Skeletal muscle satellite cell (primary cell): ENCODE data around the gene QPCT.
A peak's percentile ranks its signal among the peaks of the same experiment; 100 is the strongest.

Source experiments
- H3K27me3 ChIP-seq: 2 replicates; pipeline ENCODE4 v1.7.0; 2013; ENCODE audit warnings: low read length; ENCODE audit not compliant: control insufficient read depth, insufficient read depth
- H3K36me3 ChIP-seq: 2 replicates; pipeline ENCODE4 v1.7.0; 2013; ENCODE audit warnings: mild to moderate bottlenecking, control low read depth, low read length; ENCODE audit not compliant: insufficient read depth
- H3K4me1 ChIP-seq: 2 replicates; pipeline ENCODE4 v1.7.0; 2013; ENCODE audit warnings: low read length; ENCODE audit not compliant: control insufficient read depth, insufficient read depth
- H3K4me2 ChIP-seq: 2 replicates; pipeline ENCODE4 v1.7.0; 2013; ENCODE audit warnings: mild to moderate bottlenecking, low read length
- H3K4me3 ChIP-seq: 2 replicates; pipeline ENCODE4 v1.7.0; 2013; ENCODE audit warnings: low read length
- H3K9ac ChIP-seq: 2 replicates; pipeline ENCODE4 v1.7.0; 2013; ENCODE audit warnings: mild to moderate bottlenecking, low read depth, low read length, moderate library complexity
- H3K9me3 ChIP-seq: replicated peaks from 2 replicates; pipeline ENCODE4 v1.7.0; 2013; ENCODE audit warnings: mild to moderate bottlenecking, control low read depth, low read length

Gene QPCT

DNA sequence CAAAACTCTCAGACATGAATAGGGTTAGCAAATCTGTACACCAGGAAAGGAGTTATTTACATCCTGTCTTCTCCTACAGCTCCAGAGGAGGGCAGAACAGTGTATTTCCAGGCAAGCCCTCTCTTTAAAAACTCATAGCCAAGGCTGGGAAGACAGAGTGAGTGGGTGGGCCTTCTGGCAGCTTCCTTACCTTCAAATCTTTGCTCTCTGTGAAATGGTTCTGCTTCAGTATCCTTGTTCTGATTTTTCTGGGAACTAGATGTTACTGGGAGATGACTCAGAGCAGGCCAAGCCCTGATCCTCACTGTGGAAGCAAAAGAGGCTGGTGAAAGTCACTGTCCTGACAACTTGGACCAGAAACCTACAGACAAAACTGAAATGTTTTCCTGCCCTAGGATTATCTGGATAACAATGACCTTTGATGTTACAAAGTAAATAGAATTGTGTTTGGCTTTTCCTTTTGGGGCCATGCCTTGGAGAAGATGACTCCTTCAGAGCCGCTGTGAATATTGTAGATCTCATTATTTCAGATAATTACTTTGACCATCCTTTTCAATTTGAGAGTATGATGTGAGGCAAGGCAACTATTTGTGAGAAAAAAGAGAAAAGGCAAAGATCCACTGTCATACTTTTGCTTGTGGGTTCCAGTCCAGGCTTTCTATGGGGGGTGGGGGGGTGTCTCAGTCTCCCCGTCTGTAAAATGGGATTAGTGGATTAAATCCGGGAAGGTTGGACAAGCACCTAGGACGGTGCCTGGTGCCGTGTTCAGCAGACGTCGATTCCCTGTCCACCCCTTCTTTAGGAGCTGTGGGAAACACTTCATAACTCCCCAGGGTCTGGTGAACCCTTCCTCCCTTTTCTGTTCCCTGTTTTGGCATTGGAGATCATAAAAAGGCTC is 644 bp upstream of the QPCT start:
- Histone ChIP-seq H3K9ac (no peak overlapping the region), H3K4me3 (no peak overlapping the region)

DNA sequence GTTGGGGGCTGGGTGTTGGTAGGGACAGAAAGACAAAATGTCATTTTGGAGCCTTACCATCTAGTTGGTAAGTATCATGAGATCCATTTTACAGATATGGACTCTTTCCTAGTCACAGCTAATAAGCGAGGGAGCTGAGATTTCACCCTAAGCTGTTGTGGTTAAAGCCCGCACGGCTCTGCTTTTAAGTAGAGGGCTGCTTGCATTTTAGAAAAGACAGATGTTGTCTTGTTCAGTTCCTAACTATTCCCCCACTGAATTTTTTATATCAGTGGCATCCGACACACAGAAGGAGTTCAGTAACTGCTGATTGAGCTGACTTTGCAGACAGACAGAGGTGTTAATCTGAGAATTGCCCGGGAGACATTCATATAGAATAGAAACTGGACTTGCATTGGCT is 3.7 kb downstream of the QPCT start:
- Histone ChIP-seq H3K4me2 (no peak overlapping the region), H3K9ac (no peak overlapping the region), H3K9me3 (no peaks in the 10 kb centered on the region), H3K27me3 (peaks cover 12% of the 10 kb centered on the region), H3K36me3 (no peaks in the 10 kb centered on the region), H3K4me3 (no peak overlapping the region), H3K4me1 (peaks cover 25% of the 10 kb centered on the region)

More for the DNA sequence above, 644 bp upstream of the QPCT start:
- H3K36me3 ChIP-seq = no peaks in the 10 kb centered on the region
- no peaks in the 10 kb centered on the region for H3K9me3 ChIP-seq
- peaks cover 7% of the 10 kb centered on the region for H3K27me3 ChIP-seq
- peak overlapping the region; percentile 88 for H3K4me2 ChIP-seq
- peaks cover 21% of the 10 kb centered on the region for H3K4me1 ChIP-seq

DNA sequence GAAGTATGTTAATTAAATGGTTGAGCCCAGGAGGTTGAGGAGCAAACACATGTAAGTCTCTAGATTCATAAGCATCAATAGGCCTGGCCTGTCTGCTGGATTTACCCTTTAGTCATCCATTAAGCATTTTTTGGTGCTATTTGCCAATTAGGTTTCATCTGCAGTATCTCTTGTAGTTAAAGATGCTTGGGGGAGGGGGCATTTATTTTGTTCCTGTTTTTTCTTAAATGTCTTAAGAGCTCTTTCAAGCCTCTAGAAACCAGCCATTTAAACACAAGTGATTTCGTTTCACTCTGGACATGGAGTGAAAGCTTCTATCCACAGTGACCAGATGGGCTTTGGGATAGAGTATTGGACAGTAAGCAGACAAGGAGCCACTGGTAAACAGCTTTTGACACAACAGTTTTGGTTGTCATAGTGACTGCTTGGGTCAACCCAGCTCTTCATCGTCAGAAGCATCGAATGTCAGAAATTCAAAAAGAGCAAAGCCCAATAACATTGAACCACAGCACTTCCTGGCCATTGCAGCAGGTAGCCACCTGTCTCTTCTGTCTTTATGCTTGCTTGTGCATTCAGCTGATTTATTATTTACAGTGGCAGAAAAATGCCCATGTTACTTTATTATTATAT is 4.9 kb downstream of the QPCT start:
- Histone ChIP-seq H3K36me3 (no peaks in the 10 kb centered on the region), H3K9ac (no peak overlapping the region), H3K4me1 (peaks cover 13% of the 10 kb centered on the region), H3K4me3 (no peak overlapping the region), H3K27me3 (peaks cover 15% of the 10 kb centered on the region), H3K9me3 (no peaks in the 10 kb centered on the region), H3K4me2 (no peak overlapping the region)

DNA sequence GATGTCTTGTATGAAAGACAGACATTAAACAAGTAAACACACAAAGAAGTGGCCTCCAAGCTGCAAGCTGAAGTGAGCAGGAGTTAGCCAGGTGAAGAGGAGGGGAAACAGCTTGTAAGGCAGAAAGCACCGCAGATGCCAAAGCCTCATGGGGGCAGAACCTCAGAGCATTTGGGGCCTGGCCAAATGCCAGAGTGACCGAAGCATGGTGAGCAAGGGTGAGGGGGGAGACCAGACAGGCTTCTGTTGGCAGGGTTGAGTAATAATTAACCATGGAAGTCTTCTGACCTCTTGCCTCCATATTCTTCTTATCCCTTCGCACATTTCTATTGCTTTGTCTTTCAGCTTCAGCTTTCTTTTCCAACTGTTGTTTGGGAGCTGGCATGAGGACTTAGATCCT is 5.6 kb downstream of the QPCT start:
- Histone ChIP-seq H3K4me1 (peaks cover 7% of the 10 kb centered on the region), H3K9ac (no peak overlapping the region)

DNA sequence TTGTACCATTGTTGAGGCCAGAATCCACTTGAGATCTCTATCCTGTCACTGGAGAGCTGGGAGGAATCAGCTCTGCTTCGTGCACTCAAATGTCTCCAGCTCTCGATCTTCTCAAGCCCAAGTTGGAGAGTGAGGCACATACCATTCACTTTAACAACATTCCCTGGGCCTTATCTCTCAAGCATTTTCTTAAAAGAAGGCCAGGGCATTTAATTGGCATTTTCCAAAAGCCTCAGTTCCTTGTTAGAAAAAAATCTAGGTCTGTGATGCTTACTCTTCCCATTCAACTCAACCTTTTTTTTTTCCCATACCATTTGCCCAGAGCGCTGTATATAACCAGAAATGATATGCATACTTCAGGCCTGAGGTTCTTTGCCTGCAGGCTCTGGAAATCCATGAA is 10.1 kb downstream of the QPCT start:
- H3K4me3 ChIP-seq = no peak overlapping the region
- peaks cover 3% of the 10 kb centered on the region for H3K4me1 ChIP-seq
- H3K27me3 ChIP-seq = peaks cover 12% of the 10 kb centered on the region
- no peak overlapping the region for H3K4me2 ChIP-seq
- no peaks in the 10 kb centered on the region for H3K36me3 ChIP-seq
- no peaks in the 10 kb centered on the region for H3K9me3 ChIP-seq
- no peak overlapping the region for H3K9ac ChIP-seq

More for the DNA sequence above, 5.6 kb downstream of the QPCT start:
- Histone ChIP-seq H3K4me2 (no peak overlapping the region), H3K36me3 (no peaks in the 10 kb centered on the region), H3K27me3 (peaks cover 17% of the 10 kb centered on the region), H3K9me3 (no peaks in the 10 kb centered on the region), H3K4me3 (no peak overlapping the region)

DNA sequence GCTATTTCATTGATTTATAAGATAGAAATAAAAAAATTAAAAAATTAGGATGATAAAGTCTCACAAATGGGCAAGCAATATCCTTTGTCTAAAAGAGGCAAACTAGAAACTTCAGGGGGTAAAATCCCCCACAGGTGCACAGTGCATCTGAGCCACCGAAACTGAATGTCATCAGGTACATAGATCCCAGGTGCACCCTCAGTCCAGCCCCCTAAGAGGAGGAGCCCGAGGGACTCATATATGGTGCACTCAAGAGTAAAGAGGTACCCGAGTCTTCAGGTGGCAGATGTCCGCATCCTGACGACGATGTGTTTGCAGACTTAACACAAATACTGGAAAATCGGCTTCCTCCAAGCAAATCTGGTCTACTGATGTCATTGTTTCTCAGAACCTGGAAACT is 11.3 kb downstream of the QPCT start:
- no peaks in the 10 kb centered on the region for H3K36me3 ChIP-seq
- H3K9me3 ChIP-seq = no peaks in the 10 kb centered on the region
- peaks cover 24% of the 10 kb centered on the region for H3K27me3 ChIP-seq
- H3K4me2 ChIP-seq = no peak overlapping the region
- no peak overlapping the region for H3K4me3 ChIP-seq
- no peak overlapping the region for H3K9ac ChIP-seq
- peaks cover 3% of the 10 kb centered on the region for H3K4me1 ChIP-seq

DNA sequence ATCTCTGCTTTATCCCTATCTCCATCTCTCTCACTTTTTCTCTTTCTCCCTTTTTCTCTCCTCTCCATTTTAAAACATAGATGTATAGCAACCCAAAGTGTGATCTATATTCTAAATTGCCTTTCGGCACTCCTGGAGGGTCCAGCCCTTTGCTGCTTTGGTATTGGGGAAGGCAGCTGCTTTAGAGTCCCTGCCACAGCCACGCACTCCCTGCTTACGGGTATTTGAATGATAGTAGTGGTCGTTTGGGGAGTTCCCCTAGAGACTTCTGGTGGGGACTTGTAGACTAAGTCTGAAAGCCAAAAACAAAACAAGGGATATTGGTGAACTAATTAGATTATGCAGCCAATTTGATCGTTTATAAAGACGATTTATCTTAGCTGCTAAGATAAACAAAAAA is 11.9 kb downstream of the QPCT start:
- H3K4me2 ChIP-seq = no peak overlapping the region
- no peaks in the 10 kb centered on the region for H3K4me1 ChIP-seq
- no peak overlapping the region for H3K9ac ChIP-seq
- no peaks in the 10 kb centered on the region for H3K36me3 ChIP-seq
- peaks cover 28% of the 10 kb centered on the region for H3K27me3 ChIP-seq
- H3K4me3 ChIP-seq = no peak overlapping the region
- no peaks in the 10 kb centered on the region for H3K9me3 ChIP-seq

DNA sequence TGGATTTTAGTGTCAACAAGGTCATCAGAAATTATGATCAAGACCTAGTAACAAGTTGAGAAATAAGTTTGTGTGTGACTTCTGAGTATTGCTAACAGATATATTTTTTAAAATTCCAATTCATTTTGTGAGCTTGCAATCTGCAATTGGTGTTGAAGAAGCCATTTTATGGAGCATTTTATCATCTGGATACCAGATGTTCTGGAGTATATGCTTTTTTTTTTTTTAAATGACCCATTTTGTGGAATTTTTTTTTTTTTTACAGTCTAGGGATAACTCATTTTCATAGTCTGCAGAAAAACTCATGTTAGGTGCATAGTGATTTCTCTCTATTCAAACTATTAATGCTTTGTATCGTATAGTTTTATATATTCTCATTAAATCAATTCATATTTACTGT is 12.6 kb downstream of the QPCT start:
- no peaks in the 10 kb centered on the region for H3K9me3 ChIP-seq
- no peaks in the 10 kb centered on the region for H3K36me3 ChIP-seq
- no peak overlapping the region for H3K4me2 ChIP-seq
- H3K27me3 ChIP-seq = peaks cover 36% of the 10 kb centered on the region
- no peak overlapping the region for H3K4me3 ChIP-seq
- no peak overlapping the region for H3K9ac ChIP-seq
- no peaks in the 10 kb centered on the region for H3K4me1 ChIP-seq

DNA sequence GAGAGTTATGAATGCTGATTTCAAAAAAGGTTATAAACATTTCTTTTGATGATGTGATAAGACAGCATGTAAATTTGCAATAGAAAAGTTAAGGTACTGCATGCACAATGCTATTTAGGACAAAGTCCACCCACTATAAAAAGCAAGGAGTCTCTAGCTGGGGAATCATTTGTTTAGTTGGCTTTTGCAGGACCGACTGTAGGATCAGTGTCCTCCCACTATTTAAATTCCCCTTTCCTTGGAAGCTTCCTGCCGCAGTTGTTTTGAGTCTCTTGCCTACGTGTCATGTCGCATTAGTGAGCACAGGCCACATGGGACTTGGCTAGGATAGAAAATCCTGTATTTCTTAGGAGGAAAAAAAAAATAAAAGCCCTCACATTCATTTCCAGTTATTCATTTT is 13.1 kb downstream of the QPCT start:
- Histone ChIP-seq H3K36me3 (no peaks in the 10 kb centered on the region), H3K4me2 (no peak overlapping the region), H3K4me3 (no peak overlapping the region), H3K9me3 (no peaks in the 10 kb centered on the region), H3K27me3 (peaks cover 37% of the 10 kb centered on the region), H3K9ac (no peak overlapping the region), H3K4me1 (no peaks in the 10 kb centered on the region)

DNA sequence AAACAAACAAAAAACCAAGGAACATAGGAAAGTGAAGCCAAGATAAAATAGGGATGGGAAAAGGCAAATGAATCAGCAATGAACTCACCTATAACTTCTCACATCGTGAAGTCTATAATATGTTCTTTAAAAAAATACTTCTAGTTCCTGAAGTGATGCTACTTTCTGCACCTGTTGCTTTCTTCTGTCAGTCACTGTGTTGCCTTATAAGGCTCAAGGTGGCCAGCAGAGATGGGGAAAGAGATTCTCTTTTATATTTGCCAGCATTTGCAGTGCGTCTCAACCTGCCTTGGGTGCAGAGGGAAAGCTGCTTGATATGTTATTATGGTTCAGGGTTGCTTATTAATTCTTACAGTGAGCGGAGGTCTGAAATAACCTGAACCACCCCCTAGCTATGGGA is 14.0 kb downstream of the QPCT start:
- H3K9me3 ChIP-seq = no peaks in the 10 kb centered on the region
- H3K9ac ChIP-seq = no peak overlapping the region
- H3K4me2 ChIP-seq = no peak overlapping the region
- H3K27me3 ChIP-seq = peaks cover 42% of the 10 kb centered on the region
- no peak overlapping the region for H3K4me3 ChIP-seq
- no peaks in the 10 kb centered on the region for H3K36me3 ChIP-seq
- H3K4me1 ChIP-seq = no peaks in the 10 kb centered on the region

DNA sequence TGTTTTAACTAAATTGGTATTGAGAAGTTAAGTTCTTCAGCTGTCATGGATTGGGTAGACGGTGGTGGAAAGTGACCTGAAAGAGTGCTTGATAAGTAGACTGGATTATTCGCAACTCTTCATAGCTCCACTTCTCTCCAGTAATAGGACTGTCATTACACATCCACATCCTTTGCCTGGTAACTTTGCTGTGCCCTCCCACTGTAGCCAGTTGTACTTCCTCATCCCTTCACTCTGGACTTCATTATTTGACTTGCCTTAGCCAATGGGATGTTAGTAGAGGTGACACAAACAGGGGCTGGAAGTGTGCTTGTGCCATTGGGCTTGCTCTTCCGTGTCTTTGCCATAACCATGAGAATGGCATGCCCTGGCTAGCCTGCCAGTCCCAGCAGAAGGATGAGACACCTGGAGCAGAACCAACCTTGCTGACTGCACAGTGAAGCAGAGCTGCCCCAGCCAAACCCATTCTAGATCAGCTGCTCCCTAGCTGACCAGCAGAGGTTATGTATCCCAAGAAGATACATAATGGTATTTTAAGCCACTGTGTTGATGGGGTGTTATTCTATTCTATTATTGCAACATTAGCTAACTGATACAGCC is 16.9 kb downstream of the QPCT start:
- H3K9me3 ChIP-seq = no peaks in the 10 kb centered on the region
- H3K27me3 ChIP-seq = peaks cover 37% of the 10 kb centered on the region
- no peaks in the 10 kb centered on the region for H3K36me3 ChIP-seq
- H3K9ac ChIP-seq = no peak overlapping the region
- no peak overlapping the region for H3K4me3 ChIP-seq
- no peak overlapping the region for H3K4me2 ChIP-seq
- H3K4me1 ChIP-seq = peaks cover 14% of the 10 kb centered on the region
